Fibroblast of skin of left biceps (primary cell): ENCODE measurements around the gene DPH3.
"Not testable (repeated sequence)": the region's sequence is repeated elsewhere in the genome, so short reads cannot be mapped to it uniquely, and the experiment has no call there.

ENCODE experiments used
- DNase-seq, 2 experiments: peaks; one replicate each; pipeline ENCODE4 v3.0.0-alpha.2; 2013; ENCODE audit warnings: low read depth in 2 of 2

DPH3 gene

DNA sequence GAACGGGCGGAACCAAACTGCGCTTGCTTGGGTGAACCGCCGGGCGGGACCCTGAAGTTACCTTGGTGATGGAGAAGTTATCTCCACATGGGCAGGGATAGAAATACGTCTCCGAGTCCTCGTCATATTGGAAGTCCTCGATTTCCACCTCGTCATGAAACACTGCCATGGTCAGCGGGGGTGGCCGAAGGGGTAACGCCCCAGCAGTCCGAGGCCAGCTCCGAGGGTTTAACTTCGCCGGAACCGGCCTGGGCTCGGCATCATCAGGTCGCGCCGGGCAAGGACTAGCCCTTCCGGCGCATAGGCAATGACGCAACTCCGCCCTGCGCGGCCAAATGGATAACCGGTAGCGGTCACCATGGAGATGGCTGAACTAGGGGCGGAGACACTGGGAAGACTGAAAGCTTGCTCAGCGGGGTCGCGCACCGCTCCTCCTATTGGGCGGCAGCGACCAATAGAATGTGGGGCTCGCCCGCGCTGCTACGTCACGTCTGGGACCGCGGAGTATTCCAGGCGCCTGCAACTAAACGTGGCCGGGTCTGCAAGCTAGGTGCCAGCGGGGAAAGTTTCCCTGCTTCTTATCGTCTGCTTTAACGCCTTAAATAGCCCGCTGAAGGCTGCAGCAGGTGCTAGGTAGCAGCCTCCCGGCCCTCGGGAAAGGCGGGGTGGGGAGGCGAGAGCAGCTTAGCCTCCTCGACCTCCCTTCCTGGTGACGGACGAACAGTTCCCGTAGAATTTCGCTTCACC lies at the start of gene DPH3, which contains the start of gene OXNAD1:
Gene DPH3, minus strand, starts transcription at position 236 of the 747 bp plus-strand sequence. Its CDS starts 67 bp downstream, at position 169.
Gene OXNAD1, plus strand, starts transcription at position 505 of the 747 bp plus-strand sequence. CDS start 5,741 bp downstream, outside the sequence.
- DNase-seq, result peak; percentile 99

DNA sequence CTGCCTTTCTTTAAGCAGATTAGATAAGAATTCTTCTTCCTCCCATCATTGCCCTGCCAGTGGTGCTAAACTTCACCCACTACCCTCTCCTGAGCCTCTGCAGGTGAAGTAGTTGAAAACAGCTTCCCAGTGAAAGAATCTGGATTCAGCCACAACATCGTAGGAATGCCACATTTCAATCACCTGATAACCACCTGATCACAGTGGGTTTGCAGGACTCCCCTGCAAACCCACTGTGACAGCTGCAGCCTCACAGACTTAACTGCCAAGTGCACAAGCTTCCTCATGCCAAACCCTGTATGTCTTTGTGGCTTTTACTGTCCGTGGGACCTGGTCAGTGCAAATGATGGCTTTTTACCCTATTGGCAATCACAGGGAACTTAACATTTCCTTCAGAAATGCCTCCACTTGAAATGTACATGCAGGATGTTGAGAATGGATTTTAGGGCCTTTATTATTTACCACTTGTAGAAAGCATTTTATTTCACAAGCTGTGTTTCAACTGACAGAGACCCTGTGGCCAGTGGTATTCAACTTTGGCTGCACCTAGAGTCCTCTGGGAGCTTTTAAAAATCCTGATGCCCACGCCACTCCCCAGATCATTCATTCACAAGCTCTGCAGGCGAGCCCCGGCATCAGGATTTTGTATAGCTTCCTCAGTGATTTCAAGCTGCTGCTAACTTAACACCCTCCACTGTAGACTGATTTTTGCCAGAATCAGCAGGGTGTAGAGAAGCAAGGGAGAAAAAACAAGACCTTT lies 49.3 kb upstream of the DPH3 start:
- no peak for DNase-seq

DNA sequence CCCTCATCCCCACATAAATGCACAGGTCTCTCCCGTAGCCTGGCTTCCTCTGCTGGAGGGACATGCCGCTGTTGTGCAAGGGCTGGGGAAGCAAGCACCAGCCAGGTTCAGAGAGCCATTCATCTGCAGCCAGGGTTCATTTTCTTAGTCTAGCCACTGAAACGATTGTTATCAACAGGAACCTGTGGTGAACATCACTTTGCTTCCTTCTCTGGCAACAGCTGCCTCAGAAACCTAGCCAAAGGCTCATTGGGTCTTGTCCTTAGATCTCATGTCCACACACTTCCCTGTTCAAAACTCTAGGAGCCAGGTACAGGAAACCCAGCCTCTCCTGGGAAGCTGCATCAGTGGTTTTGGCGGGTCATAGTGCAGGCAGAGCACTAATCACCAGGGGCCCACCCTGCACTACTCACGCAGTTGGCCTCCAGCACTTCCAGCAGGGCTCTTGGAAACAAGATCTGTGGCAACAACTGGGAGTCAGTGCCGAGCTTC lies 47.3 kb upstream of the DPH3 start:
- no peak for DNase-seq

DNA sequence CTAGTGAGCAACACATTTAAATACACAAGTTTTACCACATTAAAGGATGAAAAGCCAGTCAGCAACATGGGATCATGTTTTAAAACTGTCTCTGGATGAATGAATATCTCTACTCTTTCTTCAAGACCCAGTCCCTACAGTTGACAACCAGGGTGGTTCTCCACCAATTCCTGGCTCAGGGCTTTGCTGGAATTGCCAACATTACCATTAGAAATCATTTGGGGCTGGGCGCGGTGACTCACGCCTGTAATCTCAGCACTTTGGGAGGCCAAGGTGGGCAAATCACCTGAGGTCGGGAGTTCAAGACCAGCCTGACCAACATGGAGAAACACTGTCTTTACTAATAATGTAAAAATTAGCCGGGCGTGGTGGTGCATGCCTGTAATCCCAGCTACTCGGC lies 45.7 kb upstream of the DPH3 start:
- not testable (repeated sequence) for DNase-seq

DNA sequence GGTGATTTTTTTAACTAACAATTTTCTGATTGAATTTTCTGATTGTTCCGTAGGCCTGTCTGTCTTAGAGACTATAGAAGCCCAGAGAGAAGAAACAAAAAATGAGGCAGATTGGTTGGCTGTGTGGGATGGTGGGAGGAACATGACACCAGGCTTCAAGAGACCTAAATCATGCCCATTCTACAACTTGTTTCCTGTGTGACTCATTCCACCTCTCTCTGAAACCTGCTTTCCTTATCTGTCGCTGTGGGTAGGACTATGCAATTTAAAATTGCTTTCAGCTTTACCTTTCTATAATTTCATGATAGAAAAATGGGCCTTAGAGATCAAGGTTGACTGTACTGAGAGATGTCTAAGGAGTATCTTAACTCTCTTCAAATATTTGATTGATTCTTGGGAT lies 44.8 kb upstream of the DPH3 start:
- DNase-seq, result no peak

DNA sequence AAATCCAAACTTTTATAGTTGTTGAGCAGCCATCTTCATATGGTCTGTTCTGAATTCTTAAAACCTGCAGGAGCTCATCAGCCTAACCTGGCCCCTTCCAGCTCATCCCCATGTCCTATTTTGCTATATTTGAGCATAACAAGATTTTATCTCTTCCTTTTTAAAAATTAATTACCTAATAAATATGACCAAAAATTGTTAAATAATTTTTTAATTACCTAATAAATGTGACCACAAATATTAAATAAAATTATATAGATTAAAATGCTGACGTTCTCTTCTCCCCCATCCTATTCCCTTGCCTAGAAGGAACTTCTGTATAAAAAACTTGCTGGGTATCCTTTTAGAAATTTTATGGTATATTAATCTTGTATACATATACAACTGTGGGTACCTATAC lies 44.0 kb upstream of the DPH3 start:
- DNase-seq, result no peak

GRCh38 chr3:16307832-16308531 lies 43.2 kb upstream of the DPH3 start:
- no peak for DNase-seq

GRCh38 chr3:16305111-16305541 lies 40.4 kb upstream of the DPH3 start:
- DNase-seq, result no peak

DNA sequence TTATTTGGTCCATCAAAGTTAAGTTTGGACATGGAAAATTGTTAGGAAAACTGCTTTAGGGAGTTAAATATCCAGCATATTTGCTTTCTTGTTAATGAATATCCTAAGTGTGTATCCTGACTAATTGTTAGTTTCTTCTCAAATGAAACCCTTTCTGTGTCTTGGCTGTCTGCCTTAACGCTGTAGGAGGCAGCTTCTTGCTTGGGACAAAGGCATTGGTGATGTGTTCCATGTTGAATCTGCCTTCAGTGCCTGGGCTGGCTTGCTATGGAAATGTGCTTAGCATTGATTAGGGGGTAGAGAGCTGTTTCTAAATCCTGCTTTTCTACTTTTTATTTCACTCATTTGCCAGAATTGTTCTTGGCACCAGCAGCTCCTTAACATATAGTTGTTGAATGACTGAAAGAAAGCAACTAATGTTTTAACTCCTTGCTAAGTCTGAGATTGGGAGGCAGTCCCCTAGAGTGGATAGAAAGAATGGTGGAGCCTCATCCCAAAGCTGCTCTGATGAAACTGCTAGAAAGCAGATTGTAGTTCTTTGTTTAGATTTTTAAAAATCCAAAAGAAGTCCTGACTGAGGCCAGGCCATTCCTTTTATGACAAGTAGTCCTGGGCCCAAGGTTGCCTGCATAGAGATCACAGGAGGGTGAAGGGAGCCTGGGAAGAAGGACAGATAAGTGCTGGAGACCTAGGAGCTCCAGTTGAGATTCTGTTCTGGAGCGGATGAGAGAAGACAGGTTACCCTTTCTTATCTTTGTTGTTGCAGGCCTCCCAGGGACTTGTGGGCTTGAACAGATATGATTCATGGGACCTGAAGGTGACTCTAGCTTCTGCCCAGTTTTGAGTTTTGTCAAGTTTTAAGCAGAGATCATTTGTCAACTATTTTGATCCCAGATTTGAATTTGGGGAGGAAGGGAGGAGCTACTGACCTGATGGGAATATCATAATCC lies 39.6 kb upstream of the DPH3 start:
- DNase-seq, result no peak

GRCh38 chr3:16303037-16303575 lies 38.4 kb upstream of the DPH3 start:
- DNase-seq, result no peak

GRCh38 chr3:16302082-16302631 lies 37.4 kb upstream of the DPH3 start:
- no peak for DNase-seq

DNA sequence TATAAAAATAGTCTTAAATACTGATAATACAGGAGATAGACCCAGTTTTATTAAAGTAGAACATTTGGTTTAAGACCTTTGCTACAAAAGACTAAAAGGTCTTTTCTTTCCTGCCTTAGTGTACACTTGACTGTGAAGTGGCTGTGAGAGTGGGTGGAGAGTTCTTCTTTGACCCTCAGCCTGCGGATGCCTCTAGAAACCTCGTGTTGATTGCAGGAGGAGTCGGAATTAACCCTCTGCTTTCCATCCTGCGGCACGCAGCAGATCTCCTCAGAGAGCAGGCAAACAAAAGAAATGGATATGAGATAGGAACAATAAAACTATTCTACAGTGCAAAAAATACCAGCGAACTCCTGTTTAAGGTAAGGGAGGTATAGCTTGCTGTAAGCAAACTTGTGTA lies 36.8 kb upstream of the DPH3 start:
- no peak for DNase-seq

DNA sequence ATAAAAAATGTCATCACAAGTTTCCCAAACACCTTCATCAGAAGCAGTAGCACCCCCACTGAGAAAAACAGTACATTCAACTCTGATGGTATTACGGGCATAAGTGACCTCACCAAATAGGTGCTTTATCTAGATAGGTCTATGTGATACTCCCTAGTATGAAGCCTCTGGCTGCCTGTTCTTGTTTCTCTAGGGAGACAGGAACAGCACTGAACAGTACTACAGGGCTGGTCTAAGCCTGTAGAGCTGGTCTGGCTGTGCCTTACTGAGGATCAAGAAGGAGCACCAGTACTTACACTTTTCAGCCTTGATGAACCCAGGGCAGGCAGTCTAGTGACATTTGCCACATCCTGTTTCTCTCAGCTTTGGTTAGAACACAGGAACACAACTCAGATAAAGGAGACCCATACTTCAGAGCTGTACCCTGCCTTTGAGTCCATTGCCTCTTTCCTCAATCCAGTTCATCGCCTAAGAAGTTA lies 36.2 kb upstream of the DPH3 start:
- DNase-seq, result no peak

DNA sequence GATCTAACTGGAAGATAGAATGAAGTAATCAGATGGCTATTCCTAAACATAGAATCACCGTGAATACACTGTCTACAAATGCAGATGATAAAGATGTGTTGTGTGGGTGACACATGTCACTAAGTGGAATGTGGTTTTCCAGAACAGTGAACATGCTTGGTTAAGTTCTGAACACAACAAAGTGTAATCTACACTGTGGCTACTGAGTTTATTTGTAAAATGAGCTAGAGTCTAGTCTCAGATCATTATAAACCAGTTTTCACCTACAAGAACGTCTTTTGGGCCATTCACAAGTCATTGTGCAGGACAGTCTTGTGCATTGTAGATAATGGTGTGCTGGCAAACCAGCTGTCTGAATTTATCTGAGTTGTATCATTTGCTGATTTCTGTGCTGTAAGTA lies 35.6 kb upstream of the DPH3 start:
- DNase-seq, result no peak

DNA sequence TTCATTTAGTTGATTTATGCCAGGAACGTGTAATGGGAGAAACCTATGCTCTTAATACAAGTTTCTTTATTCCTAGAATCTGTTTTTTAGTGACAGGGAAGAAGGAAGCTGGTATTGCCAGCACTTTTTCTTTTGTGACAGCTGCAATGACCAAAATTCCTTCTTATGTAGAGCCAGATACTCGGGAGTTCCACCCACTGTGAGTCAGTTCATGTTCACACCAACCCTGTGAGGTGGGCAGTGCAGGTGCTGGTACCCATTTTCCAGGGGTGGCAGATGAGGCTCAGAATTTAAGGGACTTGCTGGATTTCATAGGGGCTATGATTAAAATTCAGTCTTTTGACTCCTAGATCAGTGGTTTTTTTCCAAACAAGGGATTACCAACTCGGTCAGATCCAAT lies 35.0 kb upstream of the DPH3 start:
- DNase-seq, result no peak

DNA sequence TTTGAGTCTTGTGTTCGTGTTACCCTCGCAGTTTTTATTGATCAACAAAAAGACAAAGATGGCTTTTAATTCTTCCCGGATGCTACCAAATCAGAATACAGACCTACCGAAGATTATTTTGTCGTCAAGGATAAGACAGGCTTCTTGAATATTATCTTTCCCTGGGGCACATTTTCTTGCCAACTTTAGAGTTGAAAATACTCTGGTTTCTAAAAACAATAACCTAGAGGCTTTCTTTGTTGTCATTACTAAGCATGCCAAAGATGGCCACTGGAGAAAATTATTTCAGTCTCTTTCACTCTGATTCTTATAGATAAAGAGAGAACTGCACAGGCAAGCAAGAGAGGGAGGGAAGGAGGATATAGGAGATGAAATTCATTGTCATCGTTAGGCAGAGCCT lies 34.1 kb upstream of the DPH3 start:
- no peak for DNase-seq

GRCh38 chr3:16297997-16298885 lies 33.5 kb upstream of the DPH3 start:
- no peak for DNase-seq

DNA sequence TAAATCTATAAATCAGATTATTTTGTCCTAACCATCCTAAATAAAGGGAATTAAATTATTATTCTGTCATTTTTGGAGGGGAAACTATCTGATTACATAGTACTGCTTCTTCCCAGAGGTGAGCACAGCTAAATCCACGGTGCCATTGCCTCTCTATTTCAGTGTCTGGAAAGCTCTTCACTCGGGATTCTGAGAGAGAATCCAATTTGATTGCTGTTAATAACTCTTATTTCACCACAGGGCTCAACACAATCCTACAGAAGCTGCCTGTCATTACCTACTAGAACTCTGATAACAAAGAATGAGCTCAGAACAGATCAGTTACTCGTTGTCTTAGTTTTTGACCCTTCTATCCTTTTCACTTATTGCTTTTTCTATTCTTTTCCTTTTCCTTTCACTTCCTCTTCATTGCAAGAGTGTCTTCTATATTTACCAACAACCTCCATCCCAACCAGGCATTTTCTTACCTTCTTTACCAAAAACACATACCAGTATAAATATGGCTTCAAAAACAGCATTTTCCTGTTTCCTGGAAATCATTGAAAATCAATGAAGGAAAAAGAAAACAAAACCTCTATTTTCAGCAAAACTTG lies 30.7 kb upstream of the DPH3 start:
- DNase-seq, result no peak

DNA sequence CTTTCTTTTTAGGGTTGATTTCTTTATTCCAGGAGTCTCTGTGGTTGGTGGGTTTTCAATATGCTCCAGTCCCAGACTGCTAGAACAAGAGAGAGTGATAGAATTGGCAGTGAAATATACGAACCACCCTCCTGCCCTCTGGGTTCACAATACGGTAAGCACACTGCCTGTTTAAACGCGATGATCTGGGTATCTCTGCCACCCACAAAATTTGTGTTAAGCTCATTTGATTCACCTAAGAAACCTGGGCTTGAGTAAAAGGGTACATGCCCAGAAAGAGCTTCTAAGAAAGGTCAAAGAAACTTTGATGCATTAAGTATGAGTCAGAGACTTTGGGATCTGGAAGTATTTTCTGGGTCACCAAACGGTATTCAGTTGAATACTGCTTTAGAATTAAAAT lies 30.1 kb upstream of the DPH3 start:
- no peak for DNase-seq
